HepG2 (cell line): Measurements from ENCODE around the gene NANOGP8. TPM values are rescaled to one million over a fixed set of nuclear protein-coding genes. Genes with fewer than 3 reads are reported as not detected.

Source experiments
- ATAC-seq: fragments of 200-7000 bp; cut with Tn5 transposase; 3 replicates; pipeline ENCODE4 v1.9.1; 2020; ENCODE audit warnings: mild to moderate bottlenecking, moderate library complexity
- BruUV-seq: library from RNA; stranded (reverse); fragments of 400-500 nt; replicated peaks from 2 replicates; lab custom pipeline; 2021; lab: Mats Ljungman, UMichigan
- CTCF ChIA-PET: fragments of 300-600 bp; formaldehyde crosslinking; extraction: SDS; loops from one replicate; lab custom pipeline; 2021; ENCODE audit warnings: low total read pairs, inconsistent platforms, low intra/inter-chr PET ratio; lab: Yijun Ruan, JAX
- POLR2A ChIA-PET: fragments of 350-600 bp; sonication (Branson Sonifier 250); formaldehyde crosslinking; loops from one replicate; lab custom pipeline; 2020; ENCODE audit warnings: antibody characterized with exemption, inconsistent platforms; lab: Yijun Ruan, JAX
- DNase-seq: peaks from one replicate; pipeline ENCODE4 v3.0.0-alpha.2; 2015; ENCODE audit warnings: low spot score
- FAIRE-seq: peaks from 3 replicates; lab custom pipeline; 2011; peaks lifted over from hg19 to GRCh38; lab: Jason Lieb, UNC
- H2AFZ ChIP-seq: one replicate; pipeline ENCODE4 v1.6.1; 2011; ENCODE audit warnings: low read length, inconsistent platforms
- H3K27ac ChIP-seq: fragments of 300-600 bp; 3 replicates; pipeline ENCODE4 v1.8.0; 2011; ENCODE audit warnings: mixed run types, mild to moderate bottlenecking, mixed read lengths, low read length, inconsistent platforms; ENCODE audit not compliant: insufficient read depth; ENCODE audit errors: extremely low read length
- H3K27me3 ChIP-seq, 2 experiments: fragments of 200-600 bp in 1 of 2; 2 replicates in 1 of 2; 3 replicates in 1 of 2; pipeline versions ENCODE4 v1.6.0 to v1.8.0; 2011; ENCODE audit warnings: low read length in 2 of 2, mild to moderate bottlenecking in 2 of 2, moderate library complexity in 2 of 2, inconsistent platforms in 1 of 2; ENCODE audit not compliant: insufficient read depth in 2 of 2, control insufficient read depth in 1 of 2
- H3K36me3 ChIP-seq, 2 experiments: fragments of 200-600 bp in 1 of 2; replicated peaks in 1 of 2; 2 replicates in 1 of 2; 3 replicates in 1 of 2; pipeline versions ENCODE4 v1.5.1 to v1.8.0; 2011; ENCODE audit warnings: low read length in 2 of 2, inconsistent platforms in 1 of 2; ENCODE audit not compliant: insufficient read depth in 2 of 2, control insufficient read depth in 1 of 2
- H3K4me1 ChIP-seq: 2 replicates; pipeline ENCODE4 v1.5.1; 2012; ENCODE audit warnings: low read length, inconsistent platforms; ENCODE audit not compliant: insufficient read depth
- H3K4me2 ChIP-seq: 2 replicates; pipeline ENCODE4 v1.6.0; 2011; ENCODE audit warnings: low read depth, low read length, inconsistent platforms
- H3K4me3 ChIP-seq, 3 experiments: fragments of 200-600 bp in 1 of 3; sonication (generic), shearing (Covaris generic) in 1 of 3; replicated peaks in 1 of 3; 2 replicates each; pipeline ENCODE4 v1.5.1; 2011 to 2016; ENCODE audit warnings: low read length in 3 of 3, inconsistent platforms in 2 of 3, low read depth in 2 of 3, mild to moderate bottlenecking in 2 of 3, control low read depth in 1 of 3, mixed read lengths in 1 of 3; ENCODE audit not compliant: insufficient read depth in 1 of 3
- H3K79me2 ChIP-seq: one replicate; pipeline ENCODE4 v1.6.1; 2011; ENCODE audit warnings: low read length, inconsistent platforms; ENCODE audit not compliant: insufficient read depth
- H3K9ac ChIP-seq: 2 replicates; pipeline ENCODE4 v1.6.0; 2011; ENCODE audit warnings: mild to moderate bottlenecking, low read depth, low read length, inconsistent platforms; ENCODE audit not compliant: insufficient read depth
- H3K9me3 ChIP-seq: 2 replicates; pipeline ENCODE4 v1.5.1; 2012; ENCODE audit warnings: mild to moderate bottlenecking, low read length
- H4K20me1 ChIP-seq: 2 replicates; pipeline ENCODE4 v1.6.0; 2011; ENCODE audit warnings: inconsistent platforms, mild to moderate bottlenecking, low read length, moderate library complexity; ENCODE audit not compliant: insufficient read depth
- ASH2L ChIP-seq: fragments of 300-600, 200-600 bp; sonication (generic); IDR thresholded peaks from 2 replicates; pipeline ENCODE4 v1.7.0; 2017; ENCODE audit warnings: low read depth, mild to moderate bottlenecking, moderate library complexity, mixed read lengths, low read length; ENCODE audit not compliant: insufficient read length
- HNRNPH1 ChIP-seq: fragments of 200-400 bp; formaldehyde crosslinking; optimal IDR thresholded peaks from 2 replicates; pipeline ENCODE3; 2017; ENCODE audit warnings: mild to moderate bottlenecking, low read depth, low read length
- TAF1 ChIP-seq: sonication (generic); formaldehyde crosslinking; IDR thresholded peaks from 2 replicates; pipeline ENCODE4 v1.4.0; 2020; ENCODE audit warnings: missing genetic modification reagents
- ZNF124 ChIP-seq: sonication (generic); formaldehyde crosslinking; IDR thresholded peaks from 2 replicates; pipeline ENCODE4 v1.4.0; 2020; ENCODE audit warnings: missing genetic modification reagents
- in situ Hi-C: cut with HindIII; loops from 2 replicates; pipeline ENCODE4 v1.10.0; 2017; ENCODE audit warnings: low pct_unique_long_range_greater_than_20kb; ENCODE audit not compliant: extremely low pct_ligation_motif_present
- intact Hi-C: fragments of 100-400 bp; cut with micrococcal nuclease; formaldehyde crosslinking; loops from one replicate; pipeline ENCODE4 v1.10.0; 2022; ENCODE audit not compliant: unreplicated experiment
- polyA plus RNA-seq, 8 experiments: library from polyadenylated mRNA; depleted of rRNA in 3 of 8; stranded (reverse) in 7 of 8; unstranded in 1 of 8; fragments of >200 nt; fragmentation: Illumina TruSeq in 4 of 8; extraction: Trizol in 4 of 8; gene quantifications; 2 replicates each; pipeline versions ENCODE4 v1.2.1 to v1.2.3, GENCODE V29; 2011 to 2016; ENCODE audit warnings: low read depth in 4 of 8, missing spikeins in 1 of 8, mixed read lengths in 1 of 8; ENCODE audit not compliant: insufficient read depth in 1 of 8
- total RNA-seq, 5 experiments: library from RNA; depleted of rRNA; stranded (reverse); fragments of >200 nt; fragmentation: Illumina TruSeq; extraction: Trizol; gene quantifications; 2 replicates each; pipeline ENCODE4 v1.2.3, GENCODE V29; 2016; ENCODE audit warnings: low read depth in 1 of 5
- TF ChIP-seq, protein P1 (sequence below): sonication (generic); formaldehyde crosslinking; IDR thresholded peaks from 2 replicates; pipeline ENCODE4 v1.4.0; 2020; ENCODE audit warnings: missing genetic modification reagents, borderline replicate concordance

Gene NANOGP8
- total and polyA plus RNA-seq, 2 of the 13 experiments (the other 11 are each of a cell fraction or from before 2014, with no cell fraction given), result 0.27 TPM; not detected in 1

DNA sequence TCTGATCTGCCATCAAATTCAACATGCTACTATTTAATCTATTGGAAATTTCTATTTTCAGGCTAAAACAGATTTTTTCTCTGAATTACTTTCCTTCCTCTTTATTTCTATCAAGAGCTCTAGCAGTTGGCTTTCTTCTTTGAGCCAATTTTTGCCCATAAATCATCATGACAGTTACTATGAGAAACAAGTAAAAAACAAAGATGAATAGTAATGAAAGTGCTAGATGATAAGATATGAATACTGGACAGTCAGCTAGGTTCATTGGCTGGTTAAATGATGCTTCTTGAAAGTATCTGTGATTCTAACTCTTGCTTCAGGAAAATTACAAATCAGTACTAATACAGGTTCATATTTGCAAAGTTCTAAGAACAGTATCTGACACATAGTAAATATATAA, 38.6 kb upstream of the NANOGP8 start:
- intact Hi-C loops (no loop called here), in situ Hi-C loops (no loop called here)
- Histone ChIP-seq H3K4me3 (no peak overlapping the region), H2AFZ (no peak overlapping the region), H3K9ac (no peak overlapping the region), H3K4me1 (no peaks in the 10 kb centered on the region; the same call in 1 of the 2 replicates), H3K27me3 (no peaks in the 10 kb centered on the region), H3K27ac (no peak overlapping the region), H4K20me1 (no peaks in the 10 kb centered on the region), H3K36me3 (no peaks in the 10 kb centered on the region), H3K9me3 (no peaks in the 10 kb centered on the region), H3K4me2 (no peak overlapping the region), H3K79me2 (no peaks in the 10 kb centered on the region)
- DNase-seq, result no peak
- no TSS peak for BruUV-seq
- no peak for ATAC-seq
- CTCF ChIA-PET, result no interaction called here
- no peak for FAIRE-seq
- TF ChIP-seq HNRNPH1 (no peak), ASH2L (no peak), ZNF124 (CRISPR knock-in tag) (no peak), TAF1 (CRISPR knock-in tag) (no peak)
- TF ChIP-seq, protein P1, sequence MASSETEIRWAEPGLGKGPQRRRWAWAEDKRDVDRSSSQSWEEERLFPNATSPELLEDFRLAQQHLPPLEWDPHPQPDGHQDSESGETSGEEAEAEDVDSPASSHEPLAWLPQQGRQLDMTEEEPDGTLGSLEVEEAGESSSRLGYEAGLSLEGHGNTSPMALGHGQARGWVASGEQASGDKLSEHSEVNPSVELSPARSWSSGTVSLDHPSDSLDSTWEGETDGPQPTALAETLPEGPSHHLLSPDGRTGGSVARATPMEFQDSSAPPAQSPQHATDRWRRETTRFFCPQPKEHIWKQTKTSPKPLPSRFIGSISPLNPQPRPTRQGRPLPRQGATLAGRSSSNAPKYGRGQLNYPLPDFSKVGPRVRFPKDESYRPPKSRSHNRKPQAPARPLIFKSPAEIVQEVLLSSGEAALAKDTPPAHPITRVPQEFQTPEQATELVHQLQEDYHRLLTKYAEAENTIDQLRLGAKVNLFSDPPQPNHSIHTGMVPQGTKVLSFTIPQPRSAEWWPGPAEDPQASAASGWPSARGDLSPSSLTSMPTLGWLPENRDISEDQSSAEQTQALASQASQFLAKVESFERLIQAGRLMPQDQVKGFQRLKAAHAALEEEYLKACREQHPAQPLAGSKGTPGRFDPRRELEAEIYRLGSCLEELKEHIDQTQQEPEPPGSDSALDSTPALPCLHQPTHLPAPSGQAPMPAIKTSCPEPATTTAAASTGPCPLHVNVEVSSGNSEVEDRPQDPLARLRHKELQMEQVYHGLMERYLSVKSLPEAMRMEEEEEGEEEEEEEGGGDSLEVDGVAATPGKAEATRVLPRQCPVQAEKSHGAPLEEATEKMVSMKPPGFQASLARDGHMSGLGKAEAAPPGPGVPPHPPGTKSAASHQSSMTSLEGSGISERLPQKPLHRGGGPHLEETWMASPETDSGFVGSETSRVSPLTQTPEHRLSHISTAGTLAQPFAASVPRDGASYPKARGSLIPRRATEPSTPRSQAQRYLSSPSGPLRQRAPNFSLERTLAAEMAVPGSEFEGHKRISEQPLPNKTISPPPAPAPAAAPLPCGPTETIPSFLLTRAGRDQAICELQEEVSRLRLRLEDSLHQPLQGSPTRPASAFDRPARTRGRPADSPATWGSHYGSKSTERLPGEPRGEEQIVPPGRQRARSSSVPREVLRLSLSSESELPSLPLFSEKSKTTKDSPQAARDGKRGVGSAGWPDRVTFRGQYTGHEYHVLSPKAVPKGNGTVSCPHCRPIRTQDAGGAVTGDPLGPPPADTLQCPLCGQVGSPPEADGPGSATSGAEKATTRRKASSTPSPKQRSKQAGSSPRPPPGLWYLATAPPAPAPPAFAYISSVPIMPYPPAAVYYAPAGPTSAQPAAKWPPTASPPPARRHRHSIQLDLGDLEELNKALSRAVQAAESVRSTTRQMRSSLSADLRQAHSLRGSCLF (CRISPR knock-in tag), result no peak
- POLR2A ChIA-PET, result no interaction called here
